ENCODE data around the gene ARCN1. TPM values are rescaled to one million over a fixed set of nuclear protein-coding genes. Genes with fewer than 3 reads are reported as not detected.
A peak's percentile ranks its signal among the peaks of the same experiment; 100 is the strongest.
"Not testable (repeated sequence)": the region's sequence is repeated elsewhere in the genome, so short reads cannot be mapped to it uniquely, and the experiment has no call there.

ARCN1 gene
- total RNA-seq, 2 experiments from 2014 or later = 141 to 150 TPM

- Mint-ChIP-seq H3K4me1 (peaks cover 13% of the 10 kb centered on the region), H3K9me3 (no peaks in the 10 kb centered on the region), H3K36me3 (no peaks in the 10 kb centered on the region), H3K4me3 (no peak overlapping the region), H3K27ac (no peak overlapping the region), H3K27me3 (no peaks in the 10 kb centered on the region)
- no peak for DNase-seq
Measured at GRCh38 chr11:118533769-118534729, 38.2 kb upstream of the ARCN1 start.

- Mint-ChIP-seq H3K4me1 (peaks cover 2% of the 10 kb centered on the region), H3K27ac (no peak overlapping the region), H3K9me3 (no peaks in the 10 kb centered on the region), H3K4me3 (no peak overlapping the region), H3K27me3 (no peaks in the 10 kb centered on the region), H3K36me3 (no peaks in the 10 kb centered on the region)
- DNase-seq = no peak
Measured at GRCh38 chr11:118535261-118535660, 36.9 kb upstream of the ARCN1 start.

GRCh38 chr11:118536726-118537125 is 35.5 kb upstream of the ARCN1 start:
- H3K27ac Mint-ChIP-seq = no peak overlapping the region
- no peak for DNase-seq
- H3K4me3 Mint-ChIP-seq = no peak overlapping the region
- peaks cover 6% of the 10 kb centered on the region for H3K36me3 Mint-ChIP-seq
- H3K9me3 Mint-ChIP-seq = no peaks in the 10 kb centered on the region
- H3K27me3 Mint-ChIP-seq = no peaks in the 10 kb centered on the region
- H3K4me1 Mint-ChIP-seq = peaks cover 2% of the 10 kb centered on the region

GRCh38 chr11:118537409-118537980 is 34.7 kb upstream of the ARCN1 start:
- Mint-ChIP-seq H3K27ac (no peak overlapping the region), H3K4me3 (no peak overlapping the region), H3K4me1 (no peaks in the 10 kb centered on the region), H3K9me3 (no peaks in the 10 kb centered on the region), H3K27me3 (no peaks in the 10 kb centered on the region), H3K36me3 (peaks cover 6% of the 10 kb centered on the region)
- DNase-seq = no peak

GRCh38 chr11:118544010-118544646 is 28.1 kb upstream of the ARCN1 start:
- H3K4me3 Mint-ChIP-seq = no peak overlapping the region
- no peaks in the 10 kb centered on the region for H3K27me3 Mint-ChIP-seq
- H3K27ac Mint-ChIP-seq = no peak overlapping the region
- H3K9me3 Mint-ChIP-seq = no peaks in the 10 kb centered on the region
- no peaks in the 10 kb centered on the region for H3K4me1 Mint-ChIP-seq
- no peak for DNase-seq
- peaks cover 6% of the 10 kb centered on the region for H3K36me3 Mint-ChIP-seq

- DNase-seq = no peak
- H3K36me3 Mint-ChIP-seq = peaks cover 6% of the 10 kb centered on the region
- H3K9me3 Mint-ChIP-seq = no peaks in the 10 kb centered on the region
- H3K4me1 Mint-ChIP-seq = no peaks in the 10 kb centered on the region
- no peak overlapping the region for H3K4me3 Mint-ChIP-seq
- H3K27me3 Mint-ChIP-seq = no peaks in the 10 kb centered on the region
- no peak overlapping the region for H3K27ac Mint-ChIP-seq
Measured at GRCh38 chr11:118544647-118545010, 27.6 kb upstream of the ARCN1 start.

- H3K27me3 Mint-ChIP-seq = no peaks in the 10 kb centered on the region
- H3K9me3 Mint-ChIP-seq = no peaks in the 10 kb centered on the region
- H3K4me3 Mint-ChIP-seq = no peak overlapping the region
- H3K4me1 Mint-ChIP-seq = no peaks in the 10 kb centered on the region
- no peak overlapping the region for H3K27ac Mint-ChIP-seq
- no peak for DNase-seq
- H3K36me3 Mint-ChIP-seq = peaks cover 7% of the 10 kb centered on the region
Measured at GRCh38 chr11:118545533-118545932, 26.7 kb upstream of the ARCN1 start.

- Mint-ChIP-seq H3K4me3 (no peak overlapping the region), H3K36me3 (peaks cover 5% of the 10 kb centered on the region), H3K4me1 (no peaks in the 10 kb centered on the region), H3K27ac (no peak overlapping the region), H3K27me3 (no peaks in the 10 kb centered on the region), H3K9me3 (no peaks in the 10 kb centered on the region)
- DNase-seq = no peak
Measured at GRCh38 chr11:118547132-118547531, 25.1 kb upstream of the ARCN1 start.

GRCh38 chr11:118552341-118552740 is 19.9 kb upstream of the ARCN1 start:
- no peaks in the 10 kb centered on the region for H3K9me3 Mint-ChIP-seq
- H3K36me3 Mint-ChIP-seq = peaks cover 13% of the 10 kb centered on the region
- no peak for DNase-seq
- peak overlapping the region; percentile 42 for H3K27ac Mint-ChIP-seq
- no peaks in the 10 kb centered on the region for H3K27me3 Mint-ChIP-seq
- H3K4me3 Mint-ChIP-seq = no peak overlapping the region
- H3K4me1 Mint-ChIP-seq = peaks cover 2% of the 10 kb centered on the region

- Mint-ChIP-seq H3K27me3 (no peaks in the 10 kb centered on the region), H3K4me3 (no peak overlapping the region), H3K36me3 (peaks cover 2% of the 10 kb centered on the region), H3K4me1 (peaks cover 13% of the 10 kb centered on the region), H3K27ac (no peak overlapping the region), H3K9me3 (no peaks in the 10 kb centered on the region)
- DNase-seq = no peak
Measured at GRCh38 chr11:118560806-118561205, 11.4 kb upstream of the ARCN1 start.

GRCh38 chr11:118565051-118565450 is 7.2 kb upstream of the ARCN1 start:
- Mint-ChIP-seq H3K27me3 (no peaks in the 10 kb centered on the region), H3K27ac (peak overlapping the region; percentile 38), H3K4me3 (peak overlapping the region; percentile 75), H3K36me3 (peaks cover 2% of the 10 kb centered on the region), H3K4me1 (peaks cover 15% of the 10 kb centered on the region), H3K9me3 (no peaks in the 10 kb centered on the region)
- no peak for DNase-seq

GRCh38 chr11:118569670-118570069 is 2.5 kb upstream of the ARCN1 start:
- DNase-seq = no peak

GRCh38 chr11:118570787-118571186 is 1.4 kb upstream of the ARCN1 start:
- Mint-ChIP-seq H3K27me3 (no peaks in the 10 kb centered on the region), H3K4me1 (peaks cover 36% of the 10 kb centered on the region), H3K4me3 (no peak overlapping the region), H3K36me3 (peaks cover 13% of the 10 kb centered on the region), H3K9me3 (no peaks in the 10 kb centered on the region), H3K27ac (peak overlapping the region; percentile 29)
- DNase-seq = no peak

More at GRCh38 chr11:118569670-118570069, 2.5 kb upstream of the ARCN1 start:
- H3K4me3 Mint-ChIP-seq = no peak overlapping the region
- H3K36me3 Mint-ChIP-seq = peaks cover 11% of the 10 kb centered on the region
- peaks cover 32% of the 10 kb centered on the region for H3K4me1 Mint-ChIP-seq
- no peaks in the 10 kb centered on the region for H3K27me3 Mint-ChIP-seq
- no peak overlapping the region for H3K27ac Mint-ChIP-seq
- H3K9me3 Mint-ChIP-seq = no peaks in the 10 kb centered on the region

GRCh38 chr11:118571701-118572060 is 528 bp upstream of the ARCN1 start:
- peaks cover 14% of the 10 kb centered on the region for H3K36me3 Mint-ChIP-seq
- not testable (repeated sequence) for H3K9me3 Mint-ChIP-seq, H3K27me3 Mint-ChIP-seq
- peak overlapping the region; percentile 92 for H3K27ac Mint-ChIP-seq
- peaks cover 37% of the 10 kb centered on the region for H3K4me1 Mint-ChIP-seq
- peak; percentile 16 for DNase-seq
- peak overlapping the region; percentile 91 for H3K4me3 Mint-ChIP-seq

- Mint-ChIP-seq H3K27me3 (no peaks in the 10 kb centered on the region), H3K4me3 (peak overlapping the region; percentile 91), H3K9me3 (no peaks in the 10 kb centered on the region), H3K27ac (peak overlapping the region; percentile 92), H3K4me1 (peaks cover 47% of the 10 kb centered on the region), H3K36me3 (peaks cover 20% of the 10 kb centered on the region)
- peak; percentile 3 for DNase-seq
Measured at GRCh38 chr11:118572981-118573550, 857 bp downstream of the ARCN1 start.
